Suprapubic skin (tissue), 4 donors: ENCODE measurements around the gene DDHD1.

Experiments used
- EP300 ChIP-seq: sonication (generic); formaldehyde crosslinking; IDR thresholded peaks from one replicate; pipeline ENCODE4 v1.6.1; 2017; ENCODE audit warnings: antibody characterized with exemption
- POLR2AphosphoS5 ChIP-seq, 3 donors: sonication (generic); formaldehyde crosslinking; IDR thresholded peaks; one replicate each; pipeline ENCODE4 v1.6.1; 2017; ENCODE audit warnings: antibody characterized with exemption in 3 of 3
- TF ChIP-seq, protein P1 (sequence below), 2 donors: fragments of 200-600 bp in 1 of 2; fragments of 450-650 bp in 1 of 2; sonication (generic) in 1 of 2; IDR thresholded peaks; one replicate each; pipeline ENCODE4 v1.5.1; 2016 to 2019; ENCODE audit warnings: antibody characterized with exemption in 2 of 2, mild to moderate bottlenecking in 1 of 2, moderate library complexity in 1 of 2

DNA sequence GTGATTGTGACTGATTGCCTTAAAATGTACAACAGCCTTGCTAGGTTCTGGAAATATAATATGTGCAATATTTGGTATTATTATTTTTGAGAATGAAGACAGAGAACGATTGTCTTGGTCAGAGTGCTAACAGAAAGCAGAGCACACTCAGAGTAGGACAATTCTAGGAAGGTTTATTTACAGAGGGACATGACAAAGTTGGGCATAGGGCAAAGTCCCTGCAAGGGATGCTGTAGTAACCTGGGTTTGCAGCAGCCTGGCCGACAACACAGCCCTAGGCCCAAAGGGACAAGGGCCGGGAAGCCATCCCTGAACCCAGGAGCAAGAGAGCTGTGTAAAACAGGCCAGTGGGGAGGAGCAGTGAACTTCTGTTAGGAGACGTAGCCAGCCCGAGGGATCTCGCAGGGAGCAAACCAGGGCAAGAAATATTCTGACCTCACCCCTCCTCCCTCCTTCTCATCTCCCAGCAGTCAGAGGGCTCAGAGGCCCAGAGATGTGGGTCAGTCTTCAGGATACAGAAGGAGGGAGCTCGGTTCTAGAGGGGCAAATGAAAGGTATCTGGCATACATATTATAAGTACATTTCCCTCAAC lies 151.2 kb downstream of the DDHD1 start:
- TF ChIP-seq, protein P1, sequence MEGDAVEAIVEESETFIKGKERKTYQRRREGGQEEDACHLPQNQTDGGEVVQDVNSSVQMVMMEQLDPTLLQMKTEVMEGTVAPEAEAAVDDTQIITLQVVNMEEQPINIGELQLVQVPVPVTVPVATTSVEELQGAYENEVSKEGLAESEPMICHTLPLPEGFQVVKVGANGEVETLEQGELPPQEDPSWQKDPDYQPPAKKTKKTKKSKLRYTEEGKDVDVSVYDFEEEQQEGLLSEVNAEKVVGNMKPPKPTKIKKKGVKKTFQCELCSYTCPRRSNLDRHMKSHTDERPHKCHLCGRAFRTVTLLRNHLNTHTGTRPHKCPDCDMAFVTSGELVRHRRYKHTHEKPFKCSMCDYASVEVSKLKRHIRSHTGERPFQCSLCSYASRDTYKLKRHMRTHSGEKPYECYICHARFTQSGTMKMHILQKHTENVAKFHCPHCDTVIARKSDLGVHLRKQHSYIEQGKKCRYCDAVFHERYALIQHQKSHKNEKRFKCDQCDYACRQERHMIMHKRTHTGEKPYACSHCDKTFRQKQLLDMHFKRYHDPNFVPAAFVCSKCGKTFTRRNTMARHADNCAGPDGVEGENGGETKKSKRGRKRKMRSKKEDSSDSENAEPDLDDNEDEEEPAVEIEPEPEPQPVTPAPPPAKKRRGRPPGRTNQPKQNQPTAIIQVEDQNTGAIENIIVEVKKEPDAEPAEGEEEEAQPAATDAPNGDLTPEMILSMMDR (IDR thresholded peaks at IDR 0.05), result no peak
- TF ChIP-seq POLR2AphosphoS5 (IDR thresholded peaks at IDR 0.05) (no peak), EP300 (no peak)
